A549 (cell line): ENCODE results near the gene PTPN22. TPM values are rescaled to one million over a fixed set of nuclear protein-coding genes. Genes with fewer than 3 reads are reported as not detected.
A peak's percentile ranks its signal among the peaks of the same experiment; 100 is the strongest.

Experiments
- ATAC-seq, 2 experiments: fragments of 200-7000 bp in 1 of 2; fragments of >200 bp in 1 of 2; cut with Nextera tagmentation in 1 of 2; cut with Tn5 transposase in 1 of 2; 3 replicates each; pipeline versions ENCODE4 v1.8.0 to v1.9.1; 2018 to 2020; ENCODE audit warnings: mild to moderate bottlenecking in 1 of 2, moderate library complexity in 1 of 2
- CTCF ChIA-PET: fragments of 300-600 bp; sonication (Branson Sonifier 250); formaldehyde crosslinking; extraction: SDS; loops from one replicate; lab custom pipeline; 2021; ENCODE audit warnings: antibody characterized with exemption, inconsistent platforms; lab: Yijun Ruan, JAX
- POLR2A ChIA-PET: fragments of 350-600 bp; formaldehyde crosslinking; extraction: SDS; loops from one replicate; lab custom pipeline; 2021; ENCODE audit warnings: antibody characterized with exemption, inconsistent platforms; lab: Yijun Ruan, JAX
- DNase-seq, 2 experiments: peaks; one replicate each; pipeline versions ENCODE4 v3.0.0 to v3.0.0-alpha.2; 2011 to 2016; ENCODE audit warnings: low read depth in 1 of 2, low spot score in 1 of 2
- FAIRE-seq: peaks from 2 replicates; lab custom pipeline; 2011; peaks lifted over from hg19 to GRCh38; lab: Jason Lieb, UNC
- H3K27ac ChIP-seq, 2 experiments: fragments of >200 bp; sonication (Bioruptor Twin); formaldehyde crosslinking; 3 replicates each; pipeline ENCODE4 v1.5.1; 2016 to 2017
- H3K4me1 ChIP-seq: fragments of >200 bp; sonication (Bioruptor Twin); formaldehyde crosslinking; 3 replicates; pipeline ENCODE4 v1.6.1; 2016
- H3K4me2 ChIP-seq: fragments of >200 bp; sonication (Bioruptor Twin); formaldehyde crosslinking; 3 replicates; pipeline ENCODE4 v1.6.1; 2016
- H3K4me3 ChIP-seq: fragments of >200 bp; sonication (Bioruptor Twin); formaldehyde crosslinking; 3 replicates; pipeline ENCODE4 v1.5.1; 2016
- H3K9me3 ChIP-seq: fragments of >200 bp; sonication (Bioruptor Twin); formaldehyde crosslinking; 3 replicates; pipeline ENCODE4 v1.6.1; 2016
- ATOH8 ChIP-seq: fragments of 250-450 bp; sonication (Bioruptor Pico); IDR thresholded peaks from 2 replicates; pipeline ENCODE4 v1.5.0; 2020; ENCODE audit warnings: low read depth, mild to moderate bottlenecking, moderate library complexity
- BHLHE40 ChIP-seq: IDR thresholded peaks from 2 replicates; pipeline ENCODE4 v1.6.1; 2012; ENCODE audit warnings: low read depth, low read length, inconsistent platforms
- CBX2 ChIP-seq: fragments of 200-600 bp; sonication (generic); IDR thresholded peaks from 2 replicates; pipeline ENCODE4 v1.6.1; 2016; ENCODE audit warnings: low read depth, mild to moderate bottlenecking, borderline replicate concordance
- CBX8 ChIP-seq: fragments of 200-600 bp; sonication (generic); IDR thresholded peaks from 2 replicates; pipeline ENCODE4 v1.6.1; 2016
- CEBPB ChIP-seq, 2 experiments: fragments of >200 bp in 1 of 2; sonication (Bioruptor Twin) in 1 of 2; formaldehyde crosslinking in 1 of 2; IDR thresholded peaks; 2 replicates each; pipeline ENCODE4 v1.6.1; 2012 to 2016
- CHD2 ChIP-seq: fragments of 150-350 bp; IDR thresholded peaks from 2 replicates; pipeline ENCODE4 v1.6.1; 2014; ENCODE audit warnings: low read length; ENCODE audit not compliant: partially characterized antibody
- CHD4 ChIP-seq: fragments of 200-600 bp; sonication (generic); IDR thresholded peaks from 2 replicates; pipeline ENCODE4 v1.6.1; 2016; ENCODE audit warnings: antibody characterized with exemption, mild to moderate bottlenecking, borderline replicate concordance
- ESRRA ChIP-seq: fragments of 150-350 bp; IDR thresholded peaks from 2 replicates; pipeline ENCODE4 v1.6.1; 2014; ENCODE audit warnings: mild to moderate bottlenecking, low read length, borderline replicate concordance
- FOSL2 ChIP-seq, 2 experiments: fragments of 450-650 bp in 1 of 2; fragments of >200 bp in 1 of 2; sonication (Bioruptor Twin) in 1 of 2; formaldehyde crosslinking; IDR thresholded peaks; 2 replicates each; pipeline versions ENCODE4 v1.5.0 to v1.6.1; 2016 to 2020; ENCODE audit warnings: mild to moderate bottlenecking in 1 of 2, moderate library complexity in 1 of 2
- FOXS1 ChIP-seq: fragments of 250-450 bp; sonication (Bioruptor Pico); IDR thresholded peaks from 2 replicates; pipeline ENCODE4 v1.5.0; 2020; ENCODE audit warnings: mild to moderate bottlenecking, moderate library complexity
- HDAC2 ChIP-seq: fragments of 200-600 bp; sonication (generic); IDR thresholded peaks from 2 replicates; pipeline ENCODE4 v1.6.1; 2016
- HOXA7 ChIP-seq: fragments of 250-450 bp; sonication (Bioruptor Pico); IDR thresholded peaks from 2 replicates; pipeline ENCODE4 v1.5.0; 2020; ENCODE audit warnings: mild to moderate bottlenecking, moderate library complexity
- HOXB13 ChIP-seq: fragments of 250-450 bp; sonication (Bioruptor Pico); IDR thresholded peaks from 2 replicates; pipeline ENCODE4 v1.5.0; 2020; ENCODE audit warnings: low read depth, mild to moderate bottlenecking, moderate library complexity
- KDM1A ChIP-seq: fragments of 200-600 bp; sonication (generic); IDR thresholded peaks from 2 replicates; pipeline ENCODE4 v1.6.1; 2016; ENCODE audit warnings: low read depth, mild to moderate bottlenecking
- MAFK ChIP-seq: fragments of 450-650 bp; IDR thresholded peaks from 2 replicates; pipeline ENCODE4 v1.6.1; 2014; ENCODE audit not compliant: partially characterized antibody
- MAX ChIP-seq: IDR thresholded peaks from 2 replicates; pipeline ENCODE4 v1.6.1; 2012
- MYC ChIP-seq: IDR thresholded peaks from 2 replicates; pipeline ENCODE4 v1.6.1; 2012; ENCODE audit warnings: mild to moderate bottlenecking, inconsistent platforms, low read length, improper control_type of control experiment, borderline replicate concordance
- NFE2L2 ChIP-seq: fragments of 150-350 bp; conservative IDR thresholded peaks from 2 replicates; pipeline ENCODE4 v1.6.1; 2014; ENCODE audit warnings: low read length
- PBX3 ChIP-seq: IDR thresholded peaks from 2 replicates; pipeline ENCODE4 v1.6.1; 2012
- PHF8 ChIP-seq: fragments of 200-600 bp; sonication (generic); IDR thresholded peaks from 2 replicates; pipeline ENCODE4 v1.6.1; 2016; ENCODE audit warnings: low read depth, mild to moderate bottlenecking, antibody characterized with exemption, moderate library complexity, borderline replicate concordance
- POLR2A ChIP-seq: IDR thresholded peaks from 2 replicates; pipeline ENCODE4 v1.6.1; 2012; ENCODE audit warnings: mild to moderate bottlenecking, low read length
- POLR2AphosphoS2 ChIP-seq: conservative IDR thresholded peaks from 2 replicates; pipeline ENCODE4 v1.6.1; 2012; ENCODE audit warnings: low read length, improper control_type of control experiment, inconsistent platforms
- RARB ChIP-seq: fragments of 250-450 bp; sonication (Bioruptor Pico); IDR thresholded peaks from 2 replicates; pipeline ENCODE4 v1.8.0; 2021; ENCODE audit warnings: mild to moderate bottlenecking, moderate library complexity
- SMC3 ChIP-seq: fragments of >200 bp; sonication (Bioruptor Twin); formaldehyde crosslinking; IDR thresholded peaks from 3 replicates; pipeline ENCODE4 v1.6.1; 2018; ENCODE audit warnings: inconsistent platforms
- SREBF2 ChIP-seq: fragments of 450-650 bp; IDR thresholded peaks from 2 replicates; pipeline ENCODE4 v1.6.1; 2014; ENCODE audit warnings: mild to moderate bottlenecking, moderate library complexity
- TP53 ChIP-seq: fragments of 250-450 bp; sonication (Bioruptor Pico); IDR thresholded peaks from 2 replicates; pipeline ENCODE4 v1.5.0; 2021; ENCODE audit warnings: mild to moderate bottlenecking, moderate library complexity
- ZC3H11A ChIP-seq: fragments of 450-650 bp; IDR thresholded peaks from 2 replicates; pipeline ENCODE4 v1.6.1; 2014; ENCODE audit warnings: antibody characterized with exemption, mild to moderate bottlenecking
- ZFP36 ChIP-seq: fragments of 450-650 bp; IDR thresholded peaks from 2 replicates; pipeline ENCODE4 v1.6.1; 2014; ENCODE audit warnings: borderline replicate concordance; ENCODE audit not compliant: partially characterized antibody
- WGBS: methylation state at CpG from one replicate; pipeline ENCODE4 v1.1.6; 2017; ENCODE audit errors: missing lambda C conversion rate; 5-methylcytosine and 5-hydroxymethylcytosine counted together
- polyA plus RNA-seq, 4 experiments: library from polyadenylated mRNA; depleted of rRNA in 3 of 4; stranded (reverse); fragments of >200 nt; fragmentation: RNase III in 1 of 4; extraction: RNeasy Plus Mini Kit Qiagen cat#74134 plus additional on column Dnase treatment in 1 of 4; gene quantifications; 2 replicates in 3 of 4; 3 replicates in 1 of 4; pipeline ENCODE4 v1.2.3, GENCODE V29; 2011 to 2017

The PTPN22 gene
- polyA plus RNA-seq, 2 of the 4 experiments (the other 2 are of a cell fraction), result not detected

GRCh38 chr1:113797472-113797871 lies 74.0 kb downstream of the PTPN22 start:
- POLR2A ChIA-PET, result no interaction called here
- ATAC-seq (no peak), FAIRE-seq (no peak)

GRCh38 chr1:113793878-113794834 lies 77.4 kb downstream of the PTPN22 start:
- ATAC-seq, result no peak; a peak in 1 of 6 replicates
- Histone ChIP-seq H3K9me3 (no peaks in the 10 kb centered on the region), H3K4me2 (peak overlapping the region; percentile 40; the same call in 2 of the 3 replicates), H3K4me3 (no peak overlapping the region), H3K4me1 (peaks cover 21% of the 10 kb centered on the region), H3K27ac (no peak overlapping the region)
- CTCF ChIA-PET, result no interaction called here
- no peak for TF ChIP-seq ZC3H11A
- DNase-seq, result peak in 1 of 2 experiments; percentile 13
- 75% methylated on average over 9 of the region's 9 CpGs for WGBS
- POLR2A ChIA-PET, result no interaction called here
- FAIRE-seq, result no peak

More at GRCh38 chr1:113797472-113797871, 74.0 kb downstream of the PTPN22 start:
- CTCF ChIA-PET, result no interaction called here
- no peak overlapping the region for H3K4me2 ChIP-seq
- no peaks in the 10 kb centered on the region for H3K9me3 ChIP-seq
- TF ChIP-seq HOXA7 (CRISPR knock-in tag) (no peak), CEBPB (IDR thresholded peaks at IDR 0.05) (no peak), TP53 (no peak), ZFP36 (no peak), CHD2 (no peak), POLR2A (no peak), RARB (no peak), PHF8 (no peak), HDAC2 (no peak), ATOH8 (CRISPR knock-in tag) (no peak), HOXB13 (CRISPR knock-in tag) (no peak), SREBF2 (no peak), CBX8 (no peak), FOXS1 (no peak), CBX2 (no peak), CHD4 (no peak), BHLHE40 (no peak)
- H3K4me3 ChIP-seq, result no peak overlapping the region
- no peak for DNase-seq
- 78% methylated on average over 4 of the region's 4 CpGs for WGBS
- H3K27ac ChIP-seq, result no peak overlapping the region
- H3K4me1 ChIP-seq, result peaks cover 20% of the 10 kb centered on the region

GRCh38 chr1:113792986-113793385 lies 78.5 kb downstream of the PTPN22 start:
- no peak overlapping the region for H3K27ac ChIP-seq
- no peak for FAIRE-seq
- no peak for TF ChIP-seq KDM1A
- 0 out of 2 replicates have a peak, but pooled peaks have one; percentile 11 for TF ChIP-seq FOSL2 (IDR thresholded peaks at IDR 0.05)
- no peak for TF ChIP-seq FOSL2 (CRISPR knock-in tag; IDR thresholded peaks at IDR 0.05)
- no peak for ATAC-seq
- WGBS, result 56% methylated on average over 1 of the region's 1 CpG
- no peak for DNase-seq
- H3K9me3 ChIP-seq, result no peaks in the 10 kb centered on the region
- no peak overlapping the region for H3K4me3 ChIP-seq
- CTCF ChIA-PET, result interaction anchor here (1.1 kb wide), 1 partner anchor 720 kb away, joined by 3 read pairs; the partner anchor contains the start of gene LRIG2
- H3K4me2 ChIP-seq, result peak overlapping the region; percentile 27; the same call in 2 of the 3 replicates
- POLR2A ChIA-PET, result no interaction called here
- peaks cover 23% of the 10 kb centered on the region for H3K4me1 ChIP-seq

- CTCF ChIA-PET, result interaction anchor here (1.1 kb wide), 1 partner anchor 720 kb away, joined by 3 read pairs; the partner anchor contains the start of gene LRIG2
Observed at GRCh38 chr1:113792471-113792870, 79.0 kb downstream of the PTPN22 start.

More at GRCh38 chr1:113792471-113792870, 79.0 kb downstream of the PTPN22 start:
- no peaks in the 10 kb centered on the region for H3K9me3 ChIP-seq
- H3K27ac ChIP-seq, result no peak overlapping the region
- peaks cover 23% of the 10 kb centered on the region for H3K4me1 ChIP-seq
- 88% methylated on average over 5 of the region's 5 CpGs for WGBS
- ATAC-seq (no peak), FAIRE-seq (no peak), DNase-seq (no peak)
- H3K4me3 ChIP-seq, result no peak overlapping the region
- H3K4me2 ChIP-seq, result no peak overlapping the region; the same call in 2 of the 3 replicates
- TF ChIP-seq MAX, result no peak
- TF ChIP-seq ESRRA, result no peak
- TF ChIP-seq POLR2AphosphoS2, result no peak
- no peak for TF ChIP-seq SMC3
- no peak for TF ChIP-seq KDM1A
- TF ChIP-seq MYC, result no peak
- TF ChIP-seq PHF8, result no peak
- TF ChIP-seq NFE2L2, result no peak
- no peak for TF ChIP-seq MAFK
- TF ChIP-seq ZC3H11A, result no peak
- no peak for TF ChIP-seq PBX3
- TF ChIP-seq HDAC2, result no peak
- POLR2A ChIA-PET, result no interaction called here
